ENCODE data around the gene RHOT2. TPM values are rescaled to one million over a fixed set of nuclear protein-coding genes. Genes with fewer than 3 reads are reported as not detected.
A peak's percentile ranks its signal among the peaks of the same experiment; 100 is the strongest.

RHOT2 gene
- total and polyA plus RNA-seq, 9 of the 15 experiments (the other 6 are each of a cell fraction or from before 2014, with no cell fraction given), result 5.0 to 373 (median 112) TPM

DNA sequence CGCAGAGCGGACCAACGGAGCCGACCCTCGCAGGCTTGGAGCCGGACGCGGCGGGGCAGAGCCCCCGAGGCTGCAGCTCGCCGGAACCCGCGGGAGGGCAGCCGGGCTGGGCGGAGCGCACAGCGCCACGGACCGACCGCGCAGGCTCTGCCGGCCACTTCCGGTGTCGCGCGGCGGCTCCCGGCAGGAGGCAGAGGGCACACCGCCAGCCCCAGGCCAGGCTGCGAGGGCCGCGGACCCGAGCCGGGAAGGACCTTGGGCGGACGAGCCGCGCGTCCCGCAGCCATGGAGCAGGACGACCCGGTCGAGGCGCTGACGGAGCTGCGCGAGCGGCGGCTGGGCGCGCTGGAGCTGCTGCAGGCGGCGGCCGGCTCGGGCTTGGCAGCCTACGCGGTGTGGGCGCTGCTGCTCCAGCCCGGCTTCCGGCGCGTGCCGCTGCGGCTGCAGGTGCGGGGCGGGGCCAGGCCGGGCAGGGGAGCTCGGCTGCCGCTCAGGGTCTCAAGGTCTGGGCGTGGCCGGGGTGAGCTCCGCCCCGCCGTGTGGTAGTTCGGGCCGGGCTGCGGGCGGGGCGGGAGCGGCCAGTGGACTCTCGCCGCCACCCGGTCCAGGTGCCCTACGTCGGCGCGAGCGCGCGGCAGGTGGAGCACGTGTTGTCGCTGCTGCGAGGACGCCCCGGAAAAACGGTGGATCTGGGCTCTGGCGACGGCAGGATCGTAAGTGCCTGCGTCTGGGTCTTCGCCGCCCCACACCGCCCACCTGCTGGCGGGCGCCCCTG, 53.2 kb downstream of the RHOT2 start, which contains the start of gene ANTKMT (continued):
- TF ChIP-seq CAMTA2 (CRISPR knock-in tag; conservative IDR thresholded peaks at IDR 0.05), result 0 out of 2 replicates have a peak, but pooled peaks have one; percentile 15
- TF ChIP-seq, protein P1, sequence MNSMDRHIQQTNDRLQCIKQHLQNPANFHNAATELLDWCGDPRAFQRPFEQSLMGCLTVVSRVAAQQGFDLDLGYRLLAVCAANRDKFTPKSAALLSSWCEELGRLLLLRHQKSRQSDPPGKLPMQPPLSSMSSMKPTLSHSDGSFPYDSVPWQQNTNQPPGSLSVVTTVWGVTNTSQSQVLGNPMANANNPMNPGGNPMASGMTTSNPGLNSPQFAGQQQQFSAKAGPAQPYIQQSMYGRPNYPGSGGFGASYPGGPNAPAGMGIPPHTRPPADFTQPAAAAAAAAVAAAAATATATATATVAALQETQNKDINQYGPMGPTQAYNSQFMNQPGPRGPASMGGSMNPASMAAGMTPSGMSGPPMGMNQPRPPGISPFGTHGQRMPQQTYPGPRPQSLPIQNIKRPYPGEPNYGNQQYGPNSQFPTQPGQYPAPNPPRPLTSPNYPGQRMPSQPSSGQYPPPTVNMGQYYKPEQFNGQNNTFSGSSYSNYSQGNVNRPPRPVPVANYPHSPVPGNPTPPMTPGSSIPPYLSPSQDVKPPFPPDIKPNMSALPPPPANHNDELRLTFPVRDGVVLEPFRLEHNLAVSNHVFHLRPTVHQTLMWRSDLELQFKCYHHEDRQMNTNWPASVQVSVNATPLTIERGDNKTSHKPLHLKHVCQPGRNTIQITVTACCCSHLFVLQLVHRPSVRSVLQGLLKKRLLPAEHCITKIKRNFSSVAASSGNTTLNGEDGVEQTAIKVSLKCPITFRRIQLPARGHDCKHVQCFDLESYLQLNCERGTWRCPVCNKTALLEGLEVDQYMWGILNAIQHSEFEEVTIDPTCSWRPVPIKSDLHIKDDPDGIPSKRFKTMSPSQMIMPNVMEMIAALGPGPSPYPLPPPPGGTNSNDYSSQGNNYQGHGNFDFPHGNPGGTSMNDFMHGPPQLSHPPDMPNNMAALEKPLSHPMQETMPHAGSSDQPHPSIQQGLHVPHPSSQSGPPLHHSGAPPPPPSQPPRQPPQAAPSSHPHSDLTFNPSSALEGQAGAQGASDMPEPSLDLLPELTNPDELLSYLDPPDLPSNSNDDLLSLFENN (IDR thresholded peaks at IDR 0.05; ENCODE audit: low read depth in 2 of 2, low read length in 2 of 2), result no peak; a peak in 1 of 4 replicates
- TF ChIP-seq, protein P2, sequence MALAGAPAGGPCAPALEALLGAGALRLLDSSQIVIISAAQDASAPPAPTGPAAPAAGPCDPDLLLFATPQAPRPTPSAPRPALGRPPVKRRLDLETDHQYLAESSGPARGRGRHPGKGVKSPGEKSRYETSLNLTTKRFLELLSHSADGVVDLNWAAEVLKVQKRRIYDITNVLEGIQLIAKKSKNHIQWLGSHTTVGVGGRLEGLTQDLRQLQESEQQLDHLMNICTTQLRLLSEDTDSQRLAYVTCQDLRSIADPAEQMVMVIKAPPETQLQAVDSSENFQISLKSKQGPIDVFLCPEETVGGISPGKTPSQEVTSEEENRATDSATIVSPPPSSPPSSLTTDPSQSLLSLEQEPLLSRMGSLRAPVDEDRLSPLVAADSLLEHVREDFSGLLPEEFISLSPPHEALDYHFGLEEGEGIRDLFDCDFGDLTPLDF (CRISPR knock-in tag; IDR thresholded peaks at IDR 0.05), result no peak
- TF ChIP-seq TBP (optimal IDR thresholded peaks at IDR 0.05; ENCODE audit: low read depth, low read length), result peak; percentile 64
- TF ChIP-seq ZKSCAN8 (CRISPR knock-in tag; IDR thresholded peaks at IDR 0.05), result no peak
- TF ChIP-seq, protein P3, sequence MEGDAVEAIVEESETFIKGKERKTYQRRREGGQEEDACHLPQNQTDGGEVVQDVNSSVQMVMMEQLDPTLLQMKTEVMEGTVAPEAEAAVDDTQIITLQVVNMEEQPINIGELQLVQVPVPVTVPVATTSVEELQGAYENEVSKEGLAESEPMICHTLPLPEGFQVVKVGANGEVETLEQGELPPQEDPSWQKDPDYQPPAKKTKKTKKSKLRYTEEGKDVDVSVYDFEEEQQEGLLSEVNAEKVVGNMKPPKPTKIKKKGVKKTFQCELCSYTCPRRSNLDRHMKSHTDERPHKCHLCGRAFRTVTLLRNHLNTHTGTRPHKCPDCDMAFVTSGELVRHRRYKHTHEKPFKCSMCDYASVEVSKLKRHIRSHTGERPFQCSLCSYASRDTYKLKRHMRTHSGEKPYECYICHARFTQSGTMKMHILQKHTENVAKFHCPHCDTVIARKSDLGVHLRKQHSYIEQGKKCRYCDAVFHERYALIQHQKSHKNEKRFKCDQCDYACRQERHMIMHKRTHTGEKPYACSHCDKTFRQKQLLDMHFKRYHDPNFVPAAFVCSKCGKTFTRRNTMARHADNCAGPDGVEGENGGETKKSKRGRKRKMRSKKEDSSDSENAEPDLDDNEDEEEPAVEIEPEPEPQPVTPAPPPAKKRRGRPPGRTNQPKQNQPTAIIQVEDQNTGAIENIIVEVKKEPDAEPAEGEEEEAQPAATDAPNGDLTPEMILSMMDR (IDR thresholded peaks at IDR 0.05 in 2 of 3, conservative IDR thresholded peaks at IDR 0.05 in 1 of 3; ENCODE audit: insufficient read depth in 2 of 3, low read depth in 1 of 3, low read length in 3 of 3), result peak in 1 of 3 experiments; percentile 18; a peak in 2 of 6 replicates
- TF ChIP-seq, protein P4, sequence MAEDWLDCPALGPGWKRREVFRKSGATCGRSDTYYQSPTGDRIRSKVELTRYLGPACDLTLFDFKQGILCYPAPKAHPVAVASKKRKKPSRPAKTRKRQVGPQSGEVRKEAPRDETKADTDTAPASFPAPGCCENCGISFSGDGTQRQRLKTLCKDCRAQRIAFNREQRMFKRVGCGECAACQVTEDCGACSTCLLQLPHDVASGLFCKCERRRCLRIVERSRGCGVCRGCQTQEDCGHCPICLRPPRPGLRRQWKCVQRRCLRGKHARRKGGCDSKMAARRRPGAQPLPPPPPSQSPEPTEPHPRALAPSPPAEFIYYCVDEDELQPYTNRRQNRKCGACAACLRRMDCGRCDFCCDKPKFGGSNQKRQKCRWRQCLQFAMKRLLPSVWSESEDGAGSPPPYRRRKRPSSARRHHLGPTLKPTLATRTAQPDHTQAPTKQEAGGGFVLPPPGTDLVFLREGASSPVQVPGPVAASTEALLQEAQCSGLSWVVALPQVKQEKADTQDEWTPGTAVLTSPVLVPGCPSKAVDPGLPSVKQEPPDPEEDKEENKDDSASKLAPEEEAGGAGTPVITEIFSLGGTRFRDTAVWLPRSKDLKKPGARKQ (CRISPR knock-in tag; IDR thresholded peaks at IDR 0.05), result no peak
- TF ChIP-seq, protein P5, sequence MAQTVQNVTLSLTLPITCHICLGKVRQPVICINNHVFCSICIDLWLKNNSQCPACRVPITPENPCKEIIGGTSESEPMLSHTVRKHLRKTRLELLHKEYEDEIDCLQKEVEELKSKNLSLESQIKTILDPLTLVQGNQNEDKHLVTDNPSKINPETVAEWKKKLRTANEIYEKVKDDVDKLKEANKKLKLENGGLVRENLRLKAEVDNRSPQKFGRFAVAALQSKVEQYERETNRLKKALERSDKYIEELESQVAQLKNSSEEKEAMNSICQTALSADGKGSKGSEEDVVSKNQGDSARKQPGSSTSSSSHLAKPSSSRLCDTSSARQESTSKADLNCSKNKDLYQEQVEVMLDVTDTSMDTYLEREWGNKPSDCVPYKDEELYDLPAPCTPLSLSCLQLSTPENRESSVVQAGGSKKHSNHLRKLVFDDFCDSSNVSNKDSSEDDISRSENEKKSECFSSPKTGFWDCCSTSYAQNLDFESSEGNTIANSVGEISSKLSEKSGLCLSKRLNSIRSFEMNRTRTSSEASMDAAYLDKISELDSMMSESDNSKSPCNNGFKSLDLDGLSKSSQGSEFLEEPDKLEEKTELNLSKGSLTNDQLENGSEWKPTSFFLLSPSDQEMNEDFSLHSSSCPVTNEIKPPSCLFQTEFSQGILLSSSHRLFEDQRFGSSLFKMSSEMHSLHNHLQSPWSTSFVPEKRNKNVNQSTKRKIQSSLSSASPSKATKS (CRISPR knock-in tag; IDR thresholded peaks at IDR 0.05), result no peak
- TF ChIP-seq XRCC3 (IDR thresholded peaks at IDR 0.05), result no peak
- TF ChIP-seq, protein P6, sequence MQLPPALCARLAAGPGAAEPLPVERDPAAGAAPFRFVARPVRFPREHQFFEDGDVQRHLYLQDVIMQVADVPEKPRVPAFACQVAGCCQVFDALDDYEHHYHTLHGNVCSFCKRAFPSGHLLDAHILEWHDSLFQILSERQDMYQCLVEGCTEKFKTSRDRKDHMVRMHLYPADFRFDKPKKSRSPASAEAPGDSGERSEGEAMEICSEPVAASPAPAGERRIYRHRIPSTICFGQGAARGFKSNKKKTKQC (CRISPR knock-in tag; IDR thresholded peaks at IDR 0.05), result 0 out of 2 replicates have a peak, but pooled peaks have one; percentile 46
- no peak for TF ChIP-seq ZFP1 (CRISPR knock-in tag; IDR thresholded peaks at IDR 0.05)
- no peak for TF ChIP-seq KHSRP (IDR thresholded peaks at IDR 0.05)
- no peak; the same call in 1 of the 2 replicates for TF ChIP-seq ETV5 (CRISPR knock-in tag; IDR thresholded peaks at IDR 0.05; ENCODE audit: low read depth)
- no peak for TF ChIP-seq ZNF197 (CRISPR knock-in tag; IDR thresholded peaks at IDR 0.05; ENCODE audit: low read depth)

Measured in K562 (cell line).